OCI-LY1 (cell line): ENCODE data around the gene FRMD3.

Source experiments
- H2AFZ ChIP-seq: fragments of 200-600 bp; sonication (generic), shearing (Covaris generic); 2 replicates; pipeline ENCODE4 v1.6.0; 2014; ENCODE audit warnings: antibody characterized with exemption, mild to moderate bottlenecking, low read length
- H3F3A ChIP-seq: fragments of 200-600 bp; sonication (generic), shearing (Covaris generic); 2 replicates; pipeline ENCODE4 v1.6.0; 2014; ENCODE audit warnings: mild to moderate bottlenecking, antibody characterized with exemption, low read length, moderate library complexity; ENCODE audit not compliant: insufficient read depth
- H3K27ac ChIP-seq: fragments of 200-600 bp; sonication (generic); 2 replicates; pipeline ENCODE4 v1.5.1; 2014; ENCODE audit warnings: low read length, mixed run types, mild to moderate bottlenecking, low read depth; ENCODE audit not compliant: poor library complexity, severe bottlenecking
- H3K27me3 ChIP-seq: fragments of 200-600 bp; sonication (generic); 2 replicates; pipeline ENCODE4 v1.6.0; 2014; ENCODE audit warnings: antibody characterized with exemption, mild to moderate bottlenecking, low read length, moderate library complexity; ENCODE audit not compliant: insufficient read depth
- H3K36me3 ChIP-seq: fragments of 200-600 bp; sonication (generic); 2 replicates; pipeline ENCODE4 v1.6.1; 2014; ENCODE audit warnings: mild to moderate bottlenecking, antibody characterized with exemption, low read length, moderate library complexity, mixed read lengths; ENCODE audit not compliant: insufficient read depth
- H3K4me1 ChIP-seq: fragments of 200-600 bp; sonication (generic); 2 replicates; pipeline ENCODE4 v1.5.1; 2014; ENCODE audit warnings: mild to moderate bottlenecking, low read length, moderate library complexity; ENCODE audit not compliant: insufficient read depth, severe bottlenecking
- H3K4me2 ChIP-seq: fragments of 200-600 bp; sonication (generic), shearing (Covaris generic); 2 replicates; pipeline ENCODE4 v1.6.1; 2014; ENCODE audit warnings: low read length
- H3K4me3 ChIP-seq: fragments of 200-600 bp; sonication (generic); 2 replicates; pipeline ENCODE4 v1.5.1; 2014; ENCODE audit warnings: low read length, low read depth, mild to moderate bottlenecking, mixed read lengths; ENCODE audit not compliant: poor library complexity, severe bottlenecking
- H3K79me2 ChIP-seq: fragments of 200-600 bp; shearing (Covaris generic); 2 replicates; pipeline ENCODE4 v1.6.1; 2016; ENCODE audit warnings: mixed run types, low read length, mixed read lengths; ENCODE audit not compliant: insufficient read depth
- H3K9ac ChIP-seq: fragments of 200-600 bp; sonication (generic), shearing (Covaris generic); 2 replicates; pipeline ENCODE4 v1.6.1; 2014; ENCODE audit warnings: mild to moderate bottlenecking, low read length, mixed read lengths
- H3K9me2 ChIP-seq: fragments of 200-600 bp; sonication (generic), shearing (Covaris generic); 2 replicates; pipeline ENCODE4 v1.6.1; 2014; ENCODE audit warnings: low read depth, mild to moderate bottlenecking, low read length, mixed read lengths
- H3K9me3 ChIP-seq: fragments of 200-600 bp; shearing (Covaris generic); 2 replicates; pipeline ENCODE4 v1.6.1; 2014; ENCODE audit warnings: low read length, mixed read lengths
- H4K20me1 ChIP-seq: fragments of 200-600 bp; sonication (generic), shearing (Covaris generic); 2 replicates; pipeline ENCODE4 v1.6.0; 2016; ENCODE audit warnings: mild to moderate bottlenecking, low read length; ENCODE audit not compliant: insufficient read depth
- EZH2 ChIP-seq: fragments of 200-600 bp; sonication (generic), shearing (Covaris generic); IDR thresholded peaks from 2 replicates; pipeline ENCODE4 v1.8.0; 2017; ENCODE audit warnings: borderline replicate concordance, mixed run types, mild to moderate bottlenecking, antibody characterized with exemption, low read length, moderate library complexity, mixed read lengths
- TF ChIP-seq, protein P1 (sequence below): fragments of 200-600 bp; sonication (generic), shearing (Covaris generic); IDR thresholded peaks from 2 replicates; pipeline ENCODE4 v1.5.1; 2017; ENCODE audit warnings: mild to moderate bottlenecking, antibody characterized with exemption, low read length, moderate library complexity, mixed read lengths

The FRMD3 gene

DNA sequence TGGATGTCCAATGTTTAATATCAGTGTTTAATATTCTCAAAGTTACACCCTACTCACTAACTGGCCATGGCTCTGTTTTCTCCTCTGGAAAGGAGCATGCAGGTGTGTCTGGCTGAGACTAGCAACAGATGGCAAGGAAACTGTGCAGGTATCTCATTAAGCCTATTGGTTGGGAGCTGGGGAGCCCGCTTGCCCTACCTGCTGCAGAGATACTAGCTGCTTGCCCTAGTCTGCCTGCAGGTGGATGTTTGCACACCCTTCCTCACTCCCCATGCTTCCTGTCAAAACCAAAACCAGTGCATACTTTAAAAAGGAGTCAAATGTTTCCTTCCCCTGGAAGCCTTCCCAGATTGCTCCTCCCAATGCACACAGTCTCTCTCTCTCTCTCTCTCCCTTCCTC, 247.0 kb downstream of the FRMD3 start:
- no peaks in the 10 kb centered on the region for H3K9me2 ChIP-seq
- no peaks in the 10 kb centered on the region for H3K4me1 ChIP-seq
- TF ChIP-seq, protein P1, sequence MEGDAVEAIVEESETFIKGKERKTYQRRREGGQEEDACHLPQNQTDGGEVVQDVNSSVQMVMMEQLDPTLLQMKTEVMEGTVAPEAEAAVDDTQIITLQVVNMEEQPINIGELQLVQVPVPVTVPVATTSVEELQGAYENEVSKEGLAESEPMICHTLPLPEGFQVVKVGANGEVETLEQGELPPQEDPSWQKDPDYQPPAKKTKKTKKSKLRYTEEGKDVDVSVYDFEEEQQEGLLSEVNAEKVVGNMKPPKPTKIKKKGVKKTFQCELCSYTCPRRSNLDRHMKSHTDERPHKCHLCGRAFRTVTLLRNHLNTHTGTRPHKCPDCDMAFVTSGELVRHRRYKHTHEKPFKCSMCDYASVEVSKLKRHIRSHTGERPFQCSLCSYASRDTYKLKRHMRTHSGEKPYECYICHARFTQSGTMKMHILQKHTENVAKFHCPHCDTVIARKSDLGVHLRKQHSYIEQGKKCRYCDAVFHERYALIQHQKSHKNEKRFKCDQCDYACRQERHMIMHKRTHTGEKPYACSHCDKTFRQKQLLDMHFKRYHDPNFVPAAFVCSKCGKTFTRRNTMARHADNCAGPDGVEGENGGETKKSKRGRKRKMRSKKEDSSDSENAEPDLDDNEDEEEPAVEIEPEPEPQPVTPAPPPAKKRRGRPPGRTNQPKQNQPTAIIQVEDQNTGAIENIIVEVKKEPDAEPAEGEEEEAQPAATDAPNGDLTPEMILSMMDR = no peak
- TF ChIP-seq EZH2 = no peak
- H2AFZ ChIP-seq = no peak overlapping the region
- no peak overlapping the region for H3K9ac ChIP-seq
- H3K9me3 ChIP-seq = no peaks in the 10 kb centered on the region
- no peaks in the 10 kb centered on the region for H3K36me3 ChIP-seq
- H3K4me3 ChIP-seq = no peak overlapping the region
- no peaks in the 10 kb centered on the region for H3K79me2 ChIP-seq
- no peaks in the 10 kb centered on the region for H4K20me1 ChIP-seq
- H3K27ac ChIP-seq = no peak overlapping the region
- H3K4me2 ChIP-seq = no peak overlapping the region
- H3F3A ChIP-seq = no peaks in the 10 kb centered on the region
- H3K27me3 ChIP-seq = no peaks in the 10 kb centered on the region

DNA sequence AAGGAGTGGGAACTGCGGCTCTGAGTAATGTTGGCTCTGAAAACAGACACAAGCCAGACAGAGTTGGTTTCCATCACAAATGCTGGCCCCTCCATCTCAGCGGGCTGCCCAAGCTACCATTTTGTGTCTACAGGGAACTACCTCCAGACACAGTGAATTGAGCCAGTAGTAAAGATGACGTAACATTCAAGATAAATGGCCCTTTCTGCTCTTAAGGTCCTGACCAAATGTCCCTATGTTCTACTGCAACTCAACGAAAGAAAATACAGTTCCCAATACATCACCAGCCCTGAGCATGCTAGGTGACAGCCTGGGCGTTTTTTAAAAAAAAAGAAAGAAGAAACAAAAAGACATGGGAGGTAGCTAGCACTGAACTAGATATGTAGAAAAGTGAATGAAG, 247.5 kb downstream of the FRMD3 start:
- Histone ChIP-seq H3K4me3 (no peak overlapping the region), H3K27ac (no peak overlapping the region), H3K4me2 (no peak overlapping the region), H3K9me3 (no peaks in the 10 kb centered on the region), H3K9ac (no peak overlapping the region), H3K9me2 (no peaks in the 10 kb centered on the region), H3K27me3 (no peaks in the 10 kb centered on the region), H3K79me2 (no peaks in the 10 kb centered on the region), H3K36me3 (no peaks in the 10 kb centered on the region), H3K4me1 (no peaks in the 10 kb centered on the region), H2AFZ (no peak overlapping the region), H4K20me1 (no peaks in the 10 kb centered on the region), H3F3A (no peaks in the 10 kb centered on the region)
- TF ChIP-seq EZH2 = no peak
- TF ChIP-seq, protein P1 = no peak

DNA sequence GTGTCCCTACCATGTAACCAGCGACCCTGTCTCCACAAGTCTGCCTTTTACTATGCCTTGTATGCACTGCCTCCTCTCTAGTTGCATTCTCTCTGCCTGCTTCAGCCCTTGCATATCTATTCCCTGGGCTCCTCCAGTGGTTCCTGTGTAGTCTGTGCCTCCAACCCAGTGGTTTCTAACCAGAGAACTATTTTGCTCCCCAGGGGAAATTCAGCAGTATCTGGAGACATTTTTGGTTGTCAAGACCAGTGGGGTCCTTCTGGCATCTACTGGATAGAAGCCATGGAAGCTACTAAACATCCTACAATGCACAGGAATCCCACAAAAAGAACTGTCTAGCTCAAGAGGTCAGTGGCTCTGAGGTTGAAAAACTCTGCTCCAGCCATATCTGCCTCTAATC, 251.2 kb downstream of the FRMD3 start:
- no peak overlapping the region for H3K4me3 ChIP-seq
- no peak overlapping the region for H3K27ac ChIP-seq
- no peaks in the 10 kb centered on the region for H3K36me3 ChIP-seq
- TF ChIP-seq, protein P1 = no peak
- no peak for TF ChIP-seq EZH2
- no peak overlapping the region for H2AFZ ChIP-seq
- no peaks in the 10 kb centered on the region for H3F3A ChIP-seq
- no peaks in the 10 kb centered on the region for H3K9me2 ChIP-seq
- H3K4me1 ChIP-seq = no peaks in the 10 kb centered on the region
- H3K9ac ChIP-seq = no peak overlapping the region
- H3K4me2 ChIP-seq = no peak overlapping the region
- H3K79me2 ChIP-seq = no peaks in the 10 kb centered on the region
- no peaks in the 10 kb centered on the region for H3K27me3 ChIP-seq
- no peaks in the 10 kb centered on the region for H4K20me1 ChIP-seq
- no peaks in the 10 kb centered on the region for H3K9me3 ChIP-seq
